ENCODE data around the gene NXN. TPM values are rescaled to one million over a fixed set of nuclear protein-coding genes. Genes with fewer than 3 reads are reported as not detected.

Gene NXN
- total RNA-seq: 10 to 100 TPM; 32.4 to 63.1 (median 52.2) TPM

DNA sequence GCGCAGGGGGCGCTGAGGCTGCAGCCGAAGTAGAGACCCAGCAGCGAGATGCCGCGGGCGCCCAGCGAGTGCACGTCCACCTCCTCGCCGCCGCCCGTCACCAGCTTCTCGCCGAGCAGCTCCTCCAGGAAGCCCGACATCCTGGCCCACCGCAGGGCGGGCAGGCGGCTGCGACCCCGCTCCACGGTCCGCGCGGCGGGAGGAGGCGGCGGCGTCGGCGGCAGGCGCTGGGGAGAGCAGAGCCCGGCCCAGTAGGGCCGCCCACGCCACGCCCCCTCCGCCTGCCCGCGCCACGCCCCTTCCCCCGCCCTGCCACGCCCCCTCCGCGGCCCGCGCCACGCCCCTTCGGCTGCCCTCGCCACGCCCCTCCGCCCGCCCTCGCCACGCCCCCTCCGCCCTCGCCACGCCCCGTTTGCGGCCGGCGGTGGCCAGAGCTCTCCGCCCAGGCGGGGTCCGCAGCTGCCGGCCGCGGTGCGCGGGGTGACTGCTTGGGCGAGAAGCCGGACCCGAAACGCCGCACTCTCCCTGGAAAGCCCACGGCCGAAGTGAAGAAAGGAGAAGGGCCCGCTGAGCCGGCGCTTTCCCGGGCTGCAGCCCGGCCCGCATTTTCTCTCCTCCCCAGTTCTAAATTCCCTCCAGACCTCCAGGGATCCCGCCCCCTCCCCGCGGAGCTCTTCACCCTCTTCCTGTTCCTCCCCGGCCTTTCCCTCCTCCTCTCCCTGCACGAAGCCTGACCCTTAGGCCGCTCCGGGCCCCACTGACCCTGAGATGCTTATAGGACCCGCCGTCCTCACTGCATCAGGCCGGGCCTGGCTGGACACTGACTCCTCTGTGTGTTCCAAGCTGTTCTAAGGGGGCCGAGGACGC is at the start of gene NXN:
TSS of gene NXN (minus strand) at position 238 of the 867 bp plus-strand sequence.
- no peaks in the 10 kb centered on the region for H3K9me3 ChIP-seq
- WGBS, 2 donors: 6 to 12% methylated on average over 16 to 28 of the region's 94 CpGs
- peaks cover 15 to 44% (median 23%) of the 10 kb centered on the region in 4 donors for H3K4me1 ChIP-seq
- DNase-seq: peak; percentile 92 to 98
- peak within 1 kb of the TSS; percentile 55 to 88 (median 80) for H3K4me3 ChIP-seq
- peak; percentile 96 to 97 for ATAC-seq (ENCODE audit: low FRiP score in 2 of 2)
- H3K27ac ChIP-seq: peak within 1 kb of the TSS; percentile 72 to 87 (median 82)
- TF ChIP-seq CTCF (IDR thresholded peaks at IDR 0.05): peak in 3 of 6 experiments; percentile 50 to 60 (median 51)
- peak; percentile 31 to 71 for TF ChIP-seq POLR2AphosphoS5 (IDR thresholded peaks at IDR 0.05)
- TF ChIP-seq POLR2A (IDR thresholded peaks at IDR 0.05): peak in 3 of 4 donors; percentile 36 to 74 (median 64)
- TF ChIP-seq EP300 (IDR thresholded peaks at IDR 0.05): no peak
- peaks cover 0 to 4% (median 0%) of the 10 kb centered on the region in 4 donors for H3K27me3 ChIP-seq
- no peaks in the 10 kb centered on the region for H3K36me3 ChIP-seq

- no peaks in the 10 kb centered on the region for H3K27me3 ChIP-seq
- TF ChIP-seq POLR2AphosphoS5 (IDR thresholded peaks at IDR 0.05) (no peak), EP300 (IDR thresholded peaks at IDR 0.05) (no peak), POLR2A (IDR thresholded peaks at IDR 0.05) (no peak), CTCF (IDR thresholded peaks at IDR 0.05) (no peak)
- ATAC-seq (ENCODE audit: low FRiP score in 2 of 2) (no peak), DNase-seq (peak in 1 of 2 donors; percentile 73)
- no peak overlapping the region for H3K27ac ChIP-seq
- peaks cover 0 to 31% (median 20%) of the 10 kb centered on the region in 4 donors for H3K36me3 ChIP-seq
- H3K4me3 ChIP-seq: no peak overlapping the region
- 98 to 100% methylated on average over 2 to 9 of the region's 9 CpGs for WGBS, 2 donors
- peaks cover 9 to 25% (median 13%) of the 10 kb centered on the region in 4 donors for H3K4me1 ChIP-seq
- no peaks in the 10 kb centered on the region for H3K9me3 ChIP-seq
These were observed 47.5 kb upstream of the NXN start for GRCh38 chr17:1027044-1027443.

DNA sequence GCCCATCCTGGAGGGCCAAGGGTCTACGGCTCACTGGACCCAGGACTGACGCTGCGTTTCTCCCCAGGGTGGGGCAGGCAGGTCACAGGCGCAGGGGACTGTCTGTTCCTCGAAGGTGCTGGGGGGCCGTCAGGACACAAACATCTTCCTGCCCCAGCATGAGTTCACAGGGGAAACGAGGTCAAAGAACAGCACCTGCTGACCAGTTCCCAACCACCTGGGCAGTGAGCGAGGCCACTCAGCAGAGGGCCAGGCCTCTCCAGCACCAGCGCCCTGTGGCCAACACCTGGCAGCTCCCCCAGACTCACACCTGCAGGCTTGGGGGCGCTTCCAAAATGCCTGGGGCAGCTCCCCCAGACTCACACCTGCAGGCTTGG is 47.0 kb upstream of the NXN start:
- DNase-seq: peak in 1 of 2 donors; percentile 66
- no peaks in the 10 kb centered on the region for H3K27me3 ChIP-seq
- no peak overlapping the region for H3K27ac ChIP-seq
- H3K36me3 ChIP-seq: peaks cover 0 to 31% (median 20%) of the 10 kb centered on the region in 4 donors
- H3K4me3 ChIP-seq: no peak overlapping the region
- no peaks in the 10 kb centered on the region for H3K9me3 ChIP-seq
- H3K4me1 ChIP-seq: peaks cover 6 to 21% (median 13%) of the 10 kb centered on the region in 4 donors
- no peak for ATAC-seq (ENCODE audit: low FRiP score in 2 of 2)
- no peak for TF ChIP-seq POLR2A (IDR thresholded peaks at IDR 0.05)
- TF ChIP-seq EP300 (IDR thresholded peaks at IDR 0.05): no peak
- TF ChIP-seq CTCF (IDR thresholded peaks at IDR 0.05): no peak
- TF ChIP-seq POLR2AphosphoS5 (IDR thresholded peaks at IDR 0.05): no peak
- 88 to 95% methylated on average over 5 to 10 of the region's 10 CpGs for WGBS, 2 donors

GRCh38 chr17:1025733-1026598 is 46.4 kb upstream of the NXN start:
- Histone ChIP-seq H3K9me3 (no peaks in the 10 kb centered on the region), H3K4me1 (peaks cover 6 to 15% (median 8%) of the 10 kb centered on the region in 4 donors), H3K4me3 (no peak overlapping the region), H3K27me3 (no peaks in the 10 kb centered on the region), H3K27ac (no peak overlapping the region), H3K36me3 (peaks cover 0 to 31% (median 20%) of the 10 kb centered on the region in 4 donors)
- 87 to 91% methylated on average over 28 to 30 of the region's 30 CpGs for WGBS, 2 donors
- ATAC-seq (ENCODE audit: low FRiP score in 2 of 2) (no peak), DNase-seq (peak in 1 of 2 donors; percentile 71)
- no peak for TF ChIP-seq POLR2AphosphoS5 (IDR thresholded peaks at IDR 0.05)
- TF ChIP-seq POLR2A (IDR thresholded peaks at IDR 0.05): no peak
- no peak for TF ChIP-seq EP300 (IDR thresholded peaks at IDR 0.05)
- no peak for TF ChIP-seq CTCF (IDR thresholded peaks at IDR 0.05)

All from upper lobe of left lung (tissue), 6 donors.